HG02610 (cell line): ENCODE results near the gene WBP2NL.
A peak's percentile ranks its signal among the peaks of the same experiment; 100 is the strongest.

Experiments
- ATAC-seq: cut with Tn5 transposase; IDR thresholded peaks from one replicate; pipeline ENCODE4 v1.9.1; 2021; ENCODE audit warnings: mild to moderate bottlenecking, moderate library complexity; ENCODE audit not compliant: unreplicated experiment

Gene WBP2NL

GRCh38 chr22:42025421-42025820, 26.8 kb downstream of the WBP2NL start:
- ATAC-seq = no peak

- ATAC-seq = no peak
These were observed 28.1 kb downstream of the WBP2NL start for GRCh38 chr22:42026705-42027104.

GRCh38 chr22:42033263-42034181, 34.9 kb downstream of the WBP2NL start:
- no peak for ATAC-seq

GRCh38 chr22:42035256-42035655, 36.7 kb downstream of the WBP2NL start:
- ATAC-seq = no peak

GRCh38 chr22:42039271-42039670, 40.7 kb downstream of the WBP2NL start:
- no peak for ATAC-seq

- ATAC-seq = no peak
These were observed 43.2 kb downstream of the WBP2NL start for GRCh38 chr22:42041784-42042183.

- no peak for ATAC-seq
These were observed 52.1 kb downstream of the WBP2NL start for GRCh38 chr22:42050641-42051180.

- ATAC-seq = no peak
These were observed 54.2 kb downstream of the WBP2NL start for GRCh38 chr22:42052765-42053164.

- ATAC-seq = no peak
These were observed 58.3 kb downstream of the WBP2NL start for GRCh38 chr22:42056757-42057511.

GRCh38 chr22:42060489-42060888, 61.9 kb downstream of the WBP2NL start:
- ATAC-seq = no peak

GRCh38 chr22:42061041-42061440, 62.5 kb downstream of the WBP2NL start:
- no peak for ATAC-seq

GRCh38 chr22:42062506-42063170, 64.0 kb downstream of the WBP2NL start:
- ATAC-seq = no peak

- ATAC-seq = no peak
These were observed 66.0 kb downstream of the WBP2NL start for GRCh38 chr22:42064629-42065028.

- no peak for ATAC-seq
These were observed 67.0 kb downstream of the WBP2NL start for GRCh38 chr22:42065438-42066125.

- no peak for ATAC-seq
These were observed 67.7 kb downstream of the WBP2NL start for GRCh38 chr22:42066126-42066761.

- no peak for ATAC-seq
These were observed 68.3 kb downstream of the WBP2NL start for GRCh38 chr22:42066937-42067336.

- ATAC-seq = no peak
These were observed 69.2 kb downstream of the WBP2NL start for GRCh38 chr22:42067671-42068251.

GRCh38 chr22:42068291-42068690, 69.7 kb downstream of the WBP2NL start:
- ATAC-seq = no peak

GRCh38 chr22:42069801-42070516, 71.4 kb downstream of the WBP2NL start:
- ATAC-seq = peak; percentile 5
